Loucy (cell line): ENCODE results near the gene AHI1.

Source experiments
- EZH2phosphoT487 ChIP-seq: fragments of 200-600 bp; IDR thresholded peaks from 2 replicates; pipeline ENCODE4 v1.6.1; 2018; ENCODE audit warnings: antibody characterized with exemption, mild to moderate bottlenecking, moderate library complexity, borderline replicate concordance
- TF ChIP-seq, protein P1 (sequence below): fragments of 200-600 bp; sonication (generic); conservative IDR thresholded peaks from 2 replicates; pipeline ENCODE4 v1.5.1; 2014; ENCODE audit warnings: mild to moderate bottlenecking, antibody characterized with exemption, low read length

DNA sequence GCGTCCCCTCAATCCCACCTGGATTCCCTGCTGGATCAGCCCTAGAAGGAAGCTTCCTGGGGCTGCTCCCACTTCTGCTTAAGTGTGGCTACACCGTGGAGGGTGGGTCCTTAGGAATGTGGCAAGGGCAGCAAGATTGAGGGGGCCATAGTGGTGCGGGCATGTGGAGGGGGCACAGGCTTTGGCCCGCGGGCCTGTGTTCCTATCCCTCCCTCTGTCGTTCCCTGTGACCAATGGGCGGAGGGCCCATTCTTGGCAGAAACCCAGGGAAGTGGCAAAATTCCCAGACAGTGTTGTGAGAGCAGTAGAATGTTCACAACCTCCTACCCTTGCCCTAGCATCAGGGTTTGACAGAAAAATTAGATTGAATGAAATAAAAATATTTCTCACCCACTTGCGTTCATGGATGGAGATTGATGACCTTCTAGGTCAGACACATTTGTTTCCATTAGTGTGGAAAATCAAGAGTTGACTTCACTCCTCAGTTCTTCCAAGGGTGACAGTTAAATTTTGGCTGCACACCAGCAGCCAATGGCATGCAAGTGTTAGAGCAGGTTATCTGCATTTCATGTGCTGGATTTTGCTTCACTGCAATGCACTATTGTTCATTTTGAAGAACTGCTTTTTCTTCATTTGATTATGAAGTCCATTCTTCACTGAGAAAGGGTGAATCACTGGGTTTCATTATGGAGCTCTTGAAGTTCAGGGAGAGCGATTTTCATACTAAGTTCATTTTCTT, 49.3 kb upstream of the AHI1 start:
- TF ChIP-seq, protein P1, sequence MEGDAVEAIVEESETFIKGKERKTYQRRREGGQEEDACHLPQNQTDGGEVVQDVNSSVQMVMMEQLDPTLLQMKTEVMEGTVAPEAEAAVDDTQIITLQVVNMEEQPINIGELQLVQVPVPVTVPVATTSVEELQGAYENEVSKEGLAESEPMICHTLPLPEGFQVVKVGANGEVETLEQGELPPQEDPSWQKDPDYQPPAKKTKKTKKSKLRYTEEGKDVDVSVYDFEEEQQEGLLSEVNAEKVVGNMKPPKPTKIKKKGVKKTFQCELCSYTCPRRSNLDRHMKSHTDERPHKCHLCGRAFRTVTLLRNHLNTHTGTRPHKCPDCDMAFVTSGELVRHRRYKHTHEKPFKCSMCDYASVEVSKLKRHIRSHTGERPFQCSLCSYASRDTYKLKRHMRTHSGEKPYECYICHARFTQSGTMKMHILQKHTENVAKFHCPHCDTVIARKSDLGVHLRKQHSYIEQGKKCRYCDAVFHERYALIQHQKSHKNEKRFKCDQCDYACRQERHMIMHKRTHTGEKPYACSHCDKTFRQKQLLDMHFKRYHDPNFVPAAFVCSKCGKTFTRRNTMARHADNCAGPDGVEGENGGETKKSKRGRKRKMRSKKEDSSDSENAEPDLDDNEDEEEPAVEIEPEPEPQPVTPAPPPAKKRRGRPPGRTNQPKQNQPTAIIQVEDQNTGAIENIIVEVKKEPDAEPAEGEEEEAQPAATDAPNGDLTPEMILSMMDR = no peak
- no peak for TF ChIP-seq EZH2phosphoT487
